GM12864 (cell line): ENCODE results near the gene PRAF2.

Experiments
- DNase-seq: peaks from one replicate; pipeline ENCODE4 v3.0.0-alpha.2; 2011; ENCODE audit warnings: low read depth
- H3K4me3 ChIP-seq: 2 replicates; pipeline ENCODE4 v1.5.1; 2011; ENCODE audit warnings: mild to moderate bottlenecking, low read depth, low read length, control low read depth
- CTCF ChIP-seq: IDR thresholded peaks from 2 replicates; pipeline ENCODE4 v1.5.1; 2011; ENCODE audit warnings: low read depth, mild to moderate bottlenecking, moderate library complexity, low read length, control low read depth, inconsistent platforms; ENCODE audit errors: missing control alignments

PRAF2 gene

DNA sequence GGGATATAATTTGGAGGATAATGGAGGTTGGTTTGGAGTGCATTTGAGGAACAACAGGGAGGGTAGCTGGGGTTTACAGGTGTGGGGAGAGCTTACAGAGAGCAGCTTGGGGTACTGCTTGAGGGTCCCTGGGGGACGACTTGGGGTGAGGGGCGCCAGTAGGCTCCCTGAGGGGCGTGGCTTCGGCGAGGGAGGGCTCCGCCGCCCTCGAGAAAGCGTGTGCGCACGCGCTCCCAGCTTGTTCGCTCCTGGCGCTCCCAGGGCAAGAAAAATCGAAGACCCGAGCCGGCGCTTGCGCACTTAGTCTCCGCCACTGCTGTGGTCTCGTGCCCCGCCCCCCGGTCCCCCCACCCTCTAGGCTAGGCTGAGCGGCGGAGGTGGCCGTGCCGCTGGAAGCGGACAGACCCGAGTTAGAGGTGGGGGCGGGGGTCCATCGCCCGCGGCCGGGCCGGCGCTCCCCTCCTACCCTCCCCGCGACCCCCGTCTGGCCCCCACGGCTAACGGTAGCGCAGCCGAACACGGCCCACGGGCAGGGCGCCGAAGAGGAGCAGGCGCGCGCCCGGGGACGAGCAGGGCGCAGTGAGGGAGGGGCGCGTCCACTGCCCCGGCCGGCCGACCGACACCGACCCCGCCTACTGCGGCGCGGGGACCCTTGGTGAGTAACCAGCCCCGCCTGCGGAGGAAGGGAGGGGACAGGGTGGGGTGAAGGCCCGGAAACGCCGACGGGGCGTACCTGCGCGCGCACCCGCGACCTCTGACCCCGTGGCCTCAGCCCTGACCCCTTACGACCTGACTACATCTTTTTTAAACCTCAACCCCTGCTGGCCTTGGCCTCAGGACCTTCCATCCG lies 20.4 kb downstream of the PRAF2 start:
- peak; percentile 16 for DNase-seq
- peak overlapping the region; percentile 65 for H3K4me3 ChIP-seq
- TF ChIP-seq CTCF: no peak

GRCh38 chrX:49043987-49044281 lies 29.9 kb downstream of the PRAF2 start:
- no peak for DNase-seq
- TF ChIP-seq CTCF: no peak
- peak overlapping the region; percentile 48 for H3K4me3 ChIP-seq

DNA sequence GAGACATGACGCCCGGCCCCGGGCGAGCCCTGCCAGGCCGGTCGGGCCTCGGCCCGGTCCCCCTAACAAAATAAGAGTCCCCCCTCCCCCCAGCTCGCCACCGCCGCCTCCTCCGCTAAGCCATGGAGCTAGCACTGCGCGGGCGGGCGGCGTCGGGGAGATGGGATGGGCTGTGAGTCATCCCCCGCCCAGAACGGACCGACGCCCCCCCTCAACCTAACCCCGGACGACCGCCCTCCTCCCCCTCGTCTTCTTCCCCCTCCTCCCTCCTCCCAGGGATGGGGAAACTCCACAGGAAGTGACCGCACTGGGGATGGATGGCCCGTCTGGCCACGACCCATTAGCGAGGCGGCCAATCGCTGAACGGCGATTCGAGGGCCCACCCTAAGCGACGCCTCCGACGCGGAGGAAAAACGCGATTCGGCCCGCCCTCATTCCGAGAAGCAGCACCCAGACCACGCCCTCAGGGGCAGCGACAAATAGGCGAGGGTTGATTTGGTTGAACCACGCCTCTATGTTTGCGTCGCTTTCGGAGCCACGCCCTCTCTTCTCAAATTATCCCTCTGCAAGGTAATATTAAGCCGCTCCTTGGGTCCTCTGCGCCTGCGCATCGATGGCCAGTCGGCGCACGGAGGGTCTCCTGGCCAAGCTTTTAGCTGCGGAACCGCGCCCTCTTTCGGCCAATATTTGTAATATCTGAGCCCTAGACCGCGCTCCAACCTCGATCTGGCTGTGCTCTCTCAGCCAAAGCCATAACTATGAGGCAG lies 30.4 kb downstream of the PRAF2 start, which contains the start of gene TFE3:
Gene TFE3 (minus strand): TSS at position 138 of the 767 bp plus-strand sequence. CDS start 131 bp downstream, at position 7.
- DNase-seq: peak; percentile 94
- H3K4me3 ChIP-seq: peak within 1 kb of the TSS; percentile 84
- peak; percentile 53 for TF ChIP-seq CTCF

- no peak for TF ChIP-seq CTCF
- peak overlapping the region; percentile 84 for H3K4me3 ChIP-seq
- no peak for DNase-seq
Measured at GRCh38 chrX:49042581-49043219, 31.1 kb downstream of the PRAF2 start.

GRCh38 chrX:49041744-49042580 lies 31.8 kb downstream of the PRAF2 start:
- no peak for TF ChIP-seq CTCF
- H3K4me3 ChIP-seq: peak overlapping the region; percentile 84
- no peak for DNase-seq

DNA sequence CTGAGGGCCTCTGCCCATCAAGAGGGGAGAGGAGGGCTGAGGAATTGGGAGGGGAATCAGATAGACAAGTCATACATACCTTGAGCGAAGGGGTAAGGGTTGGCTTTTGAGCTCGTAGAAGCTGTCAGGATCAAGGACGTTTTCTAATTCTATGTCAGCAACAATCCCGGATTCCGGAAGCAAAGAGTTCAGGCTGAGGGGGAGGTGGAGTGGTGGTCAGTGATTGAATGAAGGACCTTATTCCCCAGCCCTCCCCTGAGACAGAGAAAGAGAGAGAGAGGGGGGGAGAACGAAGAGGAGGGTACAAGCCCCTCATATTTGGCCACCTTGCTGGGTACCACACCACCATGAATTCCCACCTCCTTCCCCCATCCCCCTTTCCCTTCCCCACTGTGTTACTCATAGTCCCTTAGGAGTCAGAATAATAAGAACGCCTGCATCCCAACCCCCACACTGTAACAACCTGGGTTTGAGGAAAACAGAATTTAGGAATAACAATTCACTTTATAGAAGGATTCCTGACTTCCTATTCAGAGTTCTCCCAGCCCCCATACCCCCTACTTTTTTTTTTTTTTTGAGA lies 33.3 kb downstream of the PRAF2 start:
- DNase-seq: no peak
- TF ChIP-seq CTCF: no peak

More for the DNA sequence above, 33.3 kb downstream of the PRAF2 start:
- no peak overlapping the region for H3K4me3 ChIP-seq
